ENCODE results near the gene TUBGCP4.
A peak's percentile ranks its signal among the peaks of the same experiment; 100 is the strongest.
"Not testable (repeated sequence)": the region's sequence is repeated elsewhere in the genome, so short reads cannot be mapped to it uniquely, and the experiment has no call there.

The TUBGCP4 gene

DNA sequence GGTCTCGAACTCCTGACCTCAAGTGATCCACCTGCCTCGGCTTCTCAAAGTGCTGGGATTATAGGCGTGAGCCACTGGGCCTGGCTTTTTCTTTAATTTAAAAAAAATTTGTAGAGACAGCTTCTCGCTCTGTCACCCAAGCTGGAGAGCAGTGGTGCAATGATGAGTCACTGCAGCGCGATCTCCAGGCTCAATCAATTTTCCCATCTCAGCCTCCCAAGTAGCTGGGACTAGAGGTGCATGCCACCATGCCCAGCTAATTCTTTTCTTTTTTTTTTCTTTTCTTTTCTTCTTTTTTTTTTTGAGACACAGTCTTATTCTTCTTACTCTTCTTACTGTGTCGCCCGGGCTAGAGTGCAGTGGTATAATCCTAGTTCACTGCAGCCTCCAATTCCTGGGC is 19.8 kb downstream of the TUBGCP4 start:
- no peak overlapping the region for H2BK12ac ChIP-seq (ENCODE audit: low read length in 2 of 2)
- peaks cover 19 to 43% of the 10 kb centered on the region in 2 experiments for H3K36me3 ChIP-seq (ENCODE audit: control insufficient read depth in 1 of 2, insufficient read depth in 2 of 2, low read depth in 1 of 2, low read length in 2 of 2)
- H3K4me1 ChIP-seq (ENCODE audit: control insufficient read depth, insufficient read depth, low read depth, low read length), result no peaks in the 10 kb centered on the region
- H2BK120ac ChIP-seq (ENCODE audit: low read depth, low read length), result no peak overlapping the region
- H3K9ac ChIP-seq (ENCODE audit: low read length), result no peak overlapping the region
- H3K27me3 ChIP-seq (ENCODE audit: control insufficient read depth in 1 of 2, insufficient read depth in 1 of 2, low read length in 2 of 2), result no peaks in the 10 kb centered on the region
- H3K4me3 ChIP-seq (ENCODE audit: insufficient read depth in 1 of 2, low read depth in 1 of 2, low read length in 2 of 2), result no peak overlapping the region
- H3K14ac ChIP-seq (ENCODE audit: low read length in 2 of 2), result no peak overlapping the region
- H3K79me1 ChIP-seq (replicated peaks; ENCODE audit: low read length, poor library complexity, severe bottlenecking), result peaks cover 6% of the 10 kb centered on the region
- H2BK15ac ChIP-seq (ENCODE audit: low read depth, poor library complexity, severe bottlenecking), result no peak overlapping the region
- H3K27ac ChIP-seq (ENCODE audit: low read length, poor library complexity, severe bottlenecking), result no peak overlapping the region
- H3K23ac ChIP-seq (ENCODE audit: low read length in 2 of 2), result no peak overlapping the region
- H2AFZ ChIP-seq (ENCODE audit: low read depth, low read length), result no peak overlapping the region
- H3K4me2 ChIP-seq (ENCODE audit: low read length, poor library complexity, severe bottlenecking), result no peak overlapping the region
- no peak overlapping the region for H4K8ac ChIP-seq (ENCODE audit: low read length)
- no peak overlapping the region for H3K18ac ChIP-seq (ENCODE audit: low read depth in 1 of 2, low read length in 2 of 2)
- no peaks in the 10 kb centered on the region for H3K9me3 ChIP-seq (ENCODE audit: control insufficient read depth, low read length)
- H4K91ac ChIP-seq (ENCODE audit: low read length), result no peak overlapping the region
- peak; percentile 50 for DNase-seq
- H2AK5ac ChIP-seq (ENCODE audit: low read length, severe bottlenecking), result no peak overlapping the region
- WGBS, result 95% methylated on average over 8 of the region's 8 CpGs
- no peak overlapping the region for H3K4ac ChIP-seq (ENCODE audit: low read depth in 1 of 2, low read length in 2 of 2)
- H2BK5ac ChIP-seq (ENCODE audit: low read depth, low read length, poor library complexity, severe bottlenecking), result no peak overlapping the region

DNA sequence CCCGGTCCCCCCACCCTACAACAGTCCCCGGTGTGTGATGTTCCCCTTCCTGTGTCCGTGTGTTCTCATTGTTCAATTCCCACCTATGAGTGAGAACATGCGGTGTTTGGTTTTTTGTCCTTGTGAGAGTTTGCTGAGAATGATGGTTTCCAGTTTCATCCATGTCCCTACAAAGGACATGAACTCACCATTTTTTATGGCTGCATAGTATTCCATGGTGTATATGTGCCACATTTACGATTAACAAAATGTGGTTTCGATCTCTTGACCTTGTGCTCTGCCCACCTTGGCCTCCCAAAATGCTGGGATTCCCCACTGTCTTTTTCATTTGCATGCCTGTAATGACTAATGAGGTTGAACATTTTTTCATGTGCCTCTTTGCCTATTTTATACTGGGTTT is 22.7 kb downstream of the TUBGCP4 start:
- not testable (repeated sequence) for H3K79me1 ChIP-seq (replicated peaks; ENCODE audit: low read length, poor library complexity, severe bottlenecking); DNase-seq; H2BK12ac ChIP-seq (ENCODE audit: low read length in 2 of 2); H3K4me1 ChIP-seq (ENCODE audit: control insufficient read depth, insufficient read depth, low read depth, low read length); H3K27me3 ChIP-seq (ENCODE audit: control insufficient read depth in 1 of 2, insufficient read depth in 1 of 2, low read length in 2 of 2); H3K9me3 ChIP-seq (ENCODE audit: control insufficient read depth, low read length); H3K4me3 ChIP-seq (ENCODE audit: insufficient read depth in 1 of 2, low read depth in 1 of 2, low read length in 2 of 2); H3K23ac ChIP-seq (ENCODE audit: low read length in 2 of 2); H2AK5ac ChIP-seq (ENCODE audit: low read length, severe bottlenecking); H2BK15ac ChIP-seq (ENCODE audit: low read depth, poor library complexity, severe bottlenecking); H3K4me2 ChIP-seq (ENCODE audit: low read length, poor library complexity, severe bottlenecking); H3K14ac ChIP-seq (ENCODE audit: low read length in 2 of 2); H3K27ac ChIP-seq (ENCODE audit: low read length, poor library complexity, severe bottlenecking); H2BK5ac ChIP-seq (ENCODE audit: low read depth, low read length, poor library complexity, severe bottlenecking); H2BK120ac ChIP-seq (ENCODE audit: low read depth, low read length); H3K4ac ChIP-seq (ENCODE audit: low read depth in 1 of 2, low read length in 2 of 2); H4K91ac ChIP-seq (ENCODE audit: low read length); H3K18ac ChIP-seq (ENCODE audit: low read depth in 1 of 2, low read length in 2 of 2); H4K8ac ChIP-seq (ENCODE audit: low read length); H2AFZ ChIP-seq (ENCODE audit: low read depth, low read length); H3K9ac ChIP-seq (ENCODE audit: low read length)
- peaks cover 12 to 51% of the 10 kb centered on the region in 2 experiments for H3K36me3 ChIP-seq (ENCODE audit: control insufficient read depth in 1 of 2, insufficient read depth in 2 of 2, low read depth in 1 of 2, low read length in 2 of 2)
- 100% methylated on average over 2 of the region's 6 CpGs for WGBS

DNA sequence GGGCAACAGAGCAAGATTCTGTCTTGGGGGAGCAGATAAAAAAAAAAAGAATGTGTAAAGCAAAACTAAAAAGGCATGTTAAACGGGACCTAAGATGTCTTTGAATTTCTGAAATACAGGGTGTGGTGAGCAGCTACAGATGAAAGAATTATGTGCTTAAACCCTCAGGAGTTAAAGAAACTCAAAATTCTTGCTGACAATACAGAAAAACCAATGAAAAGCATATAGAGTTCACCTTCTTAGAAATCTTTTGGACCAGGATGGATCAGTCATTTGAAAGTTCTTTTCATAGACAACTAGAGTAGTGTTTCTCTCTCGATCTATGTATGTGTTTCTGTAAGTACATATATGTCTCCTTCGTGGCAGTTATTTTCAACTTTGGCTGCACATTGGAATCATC is 31.4 kb downstream of the TUBGCP4 start:
- Histone ChIP-seq H3K23ac (ENCODE audit: low read length in 2 of 2) (no peak overlapping the region), H3K14ac (ENCODE audit: low read length in 2 of 2) (no peak overlapping the region), H2BK5ac (ENCODE audit: low read depth, low read length, poor library complexity, severe bottlenecking) (no peak overlapping the region), H3K36me3 (ENCODE audit: control insufficient read depth in 1 of 2, insufficient read depth in 2 of 2, low read depth in 1 of 2, low read length in 2 of 2) (peaks cover 36 to 92% of the 10 kb centered on the region in 2 experiments), H2AFZ (ENCODE audit: low read depth, low read length) (no peak overlapping the region), H3K27me3 (ENCODE audit: control insufficient read depth in 1 of 2, insufficient read depth in 1 of 2, low read length in 2 of 2) (no peaks in the 10 kb centered on the region), H3K9me3 (ENCODE audit: control insufficient read depth, low read length) (no peaks in the 10 kb centered on the region), H3K4ac (ENCODE audit: low read depth in 1 of 2, low read length in 2 of 2) (no peak overlapping the region), H3K18ac (ENCODE audit: low read depth in 1 of 2, low read length in 2 of 2) (no peak overlapping the region), H2BK12ac (ENCODE audit: low read length in 2 of 2) (no peak overlapping the region), H4K91ac (ENCODE audit: low read length) (no peak overlapping the region), H3K79me1 (replicated peaks; ENCODE audit: low read length, poor library complexity, severe bottlenecking) (peaks cover 3% of the 10 kb centered on the region), H3K4me2 (ENCODE audit: low read length, poor library complexity, severe bottlenecking) (no peak overlapping the region), H2BK120ac (ENCODE audit: low read depth, low read length) (no peak overlapping the region), H2BK15ac (ENCODE audit: low read depth, poor library complexity, severe bottlenecking) (no peak overlapping the region), H2AK5ac (ENCODE audit: low read length, severe bottlenecking) (no peak overlapping the region), H3K9ac (ENCODE audit: low read length) (no peak overlapping the region), H3K4me1 (ENCODE audit: control insufficient read depth, insufficient read depth, low read depth, low read length) (no peaks in the 10 kb centered on the region), H4K8ac (ENCODE audit: low read length) (no peak overlapping the region), H3K4me3 (ENCODE audit: insufficient read depth in 1 of 2, low read depth in 1 of 2, low read length in 2 of 2) (no peak overlapping the region), H3K27ac (ENCODE audit: low read length, poor library complexity, severe bottlenecking) (no peak overlapping the region)
- DNase-seq, result no peak
- 100% methylated on average over 3 of the region's 3 CpGs for WGBS

DNA sequence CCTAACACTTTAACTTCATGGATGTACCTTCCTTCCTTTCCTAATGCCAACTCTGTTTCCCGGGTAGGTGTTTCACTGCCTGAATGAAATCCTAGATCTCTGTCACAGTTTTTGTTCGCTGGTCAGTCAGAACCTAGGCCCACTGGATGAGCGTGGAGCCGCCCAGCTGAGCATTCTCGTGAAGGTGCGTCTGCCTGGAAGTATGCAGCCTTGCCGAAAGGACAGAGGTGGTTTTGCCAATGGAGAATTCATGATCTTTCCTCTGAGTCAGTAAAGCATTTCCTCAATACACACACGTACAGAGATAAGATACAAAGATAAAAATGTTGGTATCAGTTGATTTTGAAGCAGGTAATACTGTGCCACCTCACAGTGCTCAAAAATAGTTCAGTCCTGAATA is 32.7 kb downstream of the TUBGCP4 start:
- Histone ChIP-seq H3K4me2 (ENCODE audit: low read length, poor library complexity, severe bottlenecking) (no peak overlapping the region), H4K8ac (ENCODE audit: low read length) (no peak overlapping the region), H3K27ac (ENCODE audit: low read length, poor library complexity, severe bottlenecking) (no peak overlapping the region), H2AK5ac (ENCODE audit: low read length, severe bottlenecking) (no peak overlapping the region), H2BK120ac (ENCODE audit: low read depth, low read length) (no peak overlapping the region), H4K91ac (ENCODE audit: low read length) (no peak overlapping the region), H3K27me3 (ENCODE audit: control insufficient read depth in 1 of 2, insufficient read depth in 1 of 2, low read length in 2 of 2) (no peaks in the 10 kb centered on the region), H3K18ac (ENCODE audit: low read depth in 1 of 2, low read length in 2 of 2) (no peak overlapping the region), H3K23ac (ENCODE audit: low read length in 2 of 2) (no peak overlapping the region), H2AFZ (ENCODE audit: low read depth, low read length) (no peak overlapping the region), H2BK5ac (ENCODE audit: low read depth, low read length, poor library complexity, severe bottlenecking) (no peak overlapping the region), H2BK12ac (ENCODE audit: low read length in 2 of 2) (no peak overlapping the region), H3K36me3 (ENCODE audit: control insufficient read depth in 1 of 2, insufficient read depth in 2 of 2, low read depth in 1 of 2, low read length in 2 of 2) (peaks cover 43 to 92% of the 10 kb centered on the region in 2 experiments), H3K9me3 (ENCODE audit: control insufficient read depth, low read length) (no peaks in the 10 kb centered on the region), H3K4me3 (ENCODE audit: insufficient read depth in 1 of 2, low read depth in 1 of 2, low read length in 2 of 2) (no peak overlapping the region), H3K4me1 (ENCODE audit: control insufficient read depth, insufficient read depth, low read depth, low read length) (no peaks in the 10 kb centered on the region), H3K4ac (ENCODE audit: low read depth in 1 of 2, low read length in 2 of 2) (no peak overlapping the region), H2BK15ac (ENCODE audit: low read depth, poor library complexity, severe bottlenecking) (no peak overlapping the region), H3K79me1 (replicated peaks; ENCODE audit: low read length, poor library complexity, severe bottlenecking) (peaks cover 5% of the 10 kb centered on the region), H3K14ac (ENCODE audit: low read length in 2 of 2) (no peak overlapping the region), H3K9ac (ENCODE audit: low read length) (no peak overlapping the region)
- 96% methylated on average over 6 of the region's 8 CpGs for WGBS
- no peak for DNase-seq

All from mesenchymal stem cell (in vitro differentiated cells and primary cell).